ENCODE measurements around the gene CD300LG. TPM values are rescaled to one million over a fixed set of nuclear protein-coding genes. Genes with fewer than 3 reads are reported as not detected.
A peak's percentile ranks its signal among the peaks of the same experiment; 100 is the strongest.

CD300LG gene
- total RNA-seq, 1 experiment from 2014 or later = not detected

- Mint-ChIP-seq H3K27ac (ENCODE audit: low read depth, unreplicated experiment) (no peak overlapping the region), H3K4me3 (ENCODE audit: unreplicated experiment) (no peak overlapping the region), H3K27me3 (ENCODE audit: insufficient read depth, unreplicated experiment) (peaks cover 33% of the 10 kb centered on the region), H3K9me3 (ENCODE audit: unreplicated experiment) (no peaks in the 10 kb centered on the region), H3K4me1 (ENCODE audit: insufficient read depth, unreplicated experiment) (peaks cover 6% of the 10 kb centered on the region), H3K36me3 (ENCODE audit: insufficient read depth, unreplicated experiment) (no peaks in the 10 kb centered on the region)
- DNase-seq (ENCODE audit: unreplicated experiment) = no peak
- no peak for TF ChIP-seq CTCF (IDR thresholded peaks at IDR 0.05; ENCODE audit: unreplicated experiment)
- POLR2A ChIA-PET = no interaction called here
- intact Hi-C loops (cut with micrococcal nuclease) = loop anchor here (2.0 to 5.0 kb wide), 2 partner anchors 161 to 287 kb away; no protein-coding TSS in a partner anchor
- no TSS peak for BruUV-seq (replicated peaks)
- CTCF ChIA-PET = interaction anchor here (0.6 to 4.9 kb wide), 17 partner anchors 8 to 991 kb away, joined by 3 to 87 read pairs (median 4); partner anchors contain the start of gene MPP2
These were observed 32.9 kb downstream of the CD300LG start for GRCh38 chr17:43879723-43880419.

- no TSS peak for BruUV-seq (replicated peaks)
- intact Hi-C loops (cut with micrococcal nuclease) = no loop called here
- Mint-ChIP-seq H3K36me3 (ENCODE audit: insufficient read depth, unreplicated experiment) (no peaks in the 10 kb centered on the region), H3K4me1 (ENCODE audit: insufficient read depth, unreplicated experiment) (peaks cover 6% of the 10 kb centered on the region), H3K9me3 (ENCODE audit: unreplicated experiment) (no peaks in the 10 kb centered on the region), H3K27me3 (ENCODE audit: insufficient read depth, unreplicated experiment) (peaks cover 33% of the 10 kb centered on the region), H3K4me3 (ENCODE audit: unreplicated experiment) (no peak overlapping the region), H3K27ac (ENCODE audit: low read depth, unreplicated experiment) (no peak overlapping the region)
- DNase-seq (ENCODE audit: unreplicated experiment) = peak; percentile 72
- ChIA-PET POLR2A (no interaction called here), CTCF (interaction anchor here (0.6 to 4.9 kb wide), 19 partner anchors 8 to 1728 kb away, joined by 3 to 87 read pairs (median 4); partner anchors contain the start of gene MPP2)
- TF ChIP-seq CTCF (IDR thresholded peaks at IDR 0.05; ENCODE audit: unreplicated experiment) = peak; percentile 90
These were observed 33.5 kb downstream of the CD300LG start for GRCh38 chr17:43880420-43880991.

- BruUV-seq (replicated peaks) = no TSS peak
- intact Hi-C loops (cut with micrococcal nuclease) = no loop called here
- POLR2A ChIA-PET = no interaction called here
- Mint-ChIP-seq H3K4me1 (ENCODE audit: insufficient read depth, unreplicated experiment) (peaks cover 6% of the 10 kb centered on the region), H3K27me3 (ENCODE audit: insufficient read depth, unreplicated experiment) (peaks cover 36% of the 10 kb centered on the region), H3K9me3 (ENCODE audit: unreplicated experiment) (no peaks in the 10 kb centered on the region), H3K4me3 (ENCODE audit: unreplicated experiment) (no peak overlapping the region), H3K27ac (ENCODE audit: low read depth, unreplicated experiment) (no peak overlapping the region), H3K36me3 (ENCODE audit: insufficient read depth, unreplicated experiment) (no peaks in the 10 kb centered on the region)
- no peak for TF ChIP-seq CTCF (IDR thresholded peaks at IDR 0.05; ENCODE audit: unreplicated experiment)
- no peak for DNase-seq (ENCODE audit: unreplicated experiment)
- CTCF ChIA-PET = interaction anchor here (0.6 to 4.9 kb wide), 10 partner anchors 13 to 1729 kb away, joined by 3 to 87 read pairs (median 4); partner anchors contain the start of gene MPP2
These were observed 34.2 kb downstream of the CD300LG start for GRCh38 chr17:43881181-43881580.

- no peaks in the 10 kb centered on the region for H3K9me3 Mint-ChIP-seq (ENCODE audit: unreplicated experiment)
- POLR2A ChIA-PET = no interaction called here
- intact Hi-C loops (cut with micrococcal nuclease) = no loop called here
- CTCF ChIA-PET = interaction anchor here (1.0 to 4.9 kb wide), 3 partner anchors 14 to 98 kb away, joined by 3 to 87 read pairs (median 3); no protein-coding TSS in a partner anchor
- no peak for TF ChIP-seq CTCF (IDR thresholded peaks at IDR 0.05; ENCODE audit: unreplicated experiment)
- H3K4me1 Mint-ChIP-seq (ENCODE audit: insufficient read depth, unreplicated experiment) = peaks cover 6% of the 10 kb centered on the region
- BruUV-seq (replicated peaks) = no TSS peak
- H3K27ac Mint-ChIP-seq (ENCODE audit: low read depth, unreplicated experiment) = no peak overlapping the region
- H3K4me3 Mint-ChIP-seq (ENCODE audit: unreplicated experiment) = no peak overlapping the region
- no peak for DNase-seq (ENCODE audit: unreplicated experiment)
- peaks cover 44% of the 10 kb centered on the region for H3K27me3 Mint-ChIP-seq (ENCODE audit: insufficient read depth, unreplicated experiment)
- H3K36me3 Mint-ChIP-seq (ENCODE audit: insufficient read depth, unreplicated experiment) = no peaks in the 10 kb centered on the region
These were observed 35.0 kb downstream of the CD300LG start for GRCh38 chr17:43881758-43882505.
